CD4-positive, alpha-beta memory T cell (primary cell): ENCODE measurements around the gene PRSS1. TPM values are rescaled to one million over a fixed set of nuclear protein-coding genes. Genes with fewer than 3 reads are reported as not detected.

Experiments used
- CTCF ChIA-PET: fragments of 350-600 bp; sonication (Branson Sonifier 250); formaldehyde crosslinking; loops from one replicate; lab custom pipeline; 2021; ENCODE audit warnings: inconsistent platforms; ENCODE audit not compliant: partially characterized antibody; lab: Charles Lee
- POLR2A ChIA-PET: fragments of 350-600 bp; sonication (Branson Sonifier 250); formaldehyde crosslinking; loops from one replicate; lab custom pipeline; 2021; ENCODE audit not compliant: partially characterized antibody; lab: Charles Lee
- DNase-seq, 5 donors: peaks; one replicate each; pipeline versions ENCODE4 v3.0.0 to v3.0.0-alpha.2; 2020 to 2022; ENCODE audit warnings: mixed read lengths in 1 of 5
- H3K27ac ChIP-seq: one replicate; pipeline ENCODE4 v1.7.0; 2013; ENCODE audit warnings: low read depth, low read length
- H3K27me3 ChIP-seq: 2 replicates; pipeline ENCODE4 v1.7.0; 2013; ENCODE audit warnings: mild to moderate bottlenecking, low read length, moderate library complexity; ENCODE audit not compliant: insufficient read depth
- H3K36me3 ChIP-seq: 2 replicates; pipeline ENCODE4 v1.7.0; 2013; ENCODE audit warnings: mild to moderate bottlenecking, low read length, moderate library complexity; ENCODE audit not compliant: insufficient read depth
- H3K4me1 ChIP-seq: 2 replicates; pipeline ENCODE4 v1.7.0; 2013; ENCODE audit warnings: mild to moderate bottlenecking, low read length, moderate library complexity; ENCODE audit not compliant: insufficient read depth
- H3K4me3 ChIP-seq, 2 donors: one replicate each; pipeline ENCODE4 v1.7.0; 2013; ENCODE audit warnings: low read length in 2 of 2, mild to moderate bottlenecking in 1 of 2
- H3K9me3 ChIP-seq, 2 donors: one replicate each; pipeline ENCODE4 v1.7.0; 2013; ENCODE audit warnings: low read length in 2 of 2, control low read depth in 1 of 2; ENCODE audit not compliant: control insufficient read depth in 1 of 2
- H3K27ac Mint-ChIP-seq, 7 donors: one replicate each; pipeline ENCODE4 v1.8.0; 2020 to 2021; ENCODE audit warnings: mixed read lengths in 7 of 7, mild to moderate bottlenecking in 6 of 7, inconsistent platforms in 3 of 7, moderate library complexity in 3 of 7
- H3K27me3 Mint-ChIP-seq, 2 donors: one replicate each; pipeline ENCODE4 v1.8.0; 2020 to 2021; ENCODE audit warnings: mixed read lengths in 2 of 2
- H3K36me3 Mint-ChIP-seq, 2 donors: one replicate each; pipeline ENCODE4 v1.8.0; 2020 to 2021; ENCODE audit warnings: mixed read lengths in 2 of 2, inconsistent platforms in 1 of 2, mild to moderate bottlenecking in 1 of 2
- H3K4me1 Mint-ChIP-seq, 4 donors: one replicate each; pipeline ENCODE4 v1.8.0; 2020 to 2021; ENCODE audit warnings: mixed read lengths in 4 of 4, mild to moderate bottlenecking in 1 of 4
- H3K4me3 Mint-ChIP-seq, 8 donors: one replicate each; pipeline ENCODE4 v1.8.0; 2020 to 2021; ENCODE audit warnings: mixed read lengths in 8 of 8, mild to moderate bottlenecking in 7 of 8, moderate library complexity in 6 of 8, inconsistent platforms in 3 of 8
- H3K9me3 Mint-ChIP-seq, 8 donors: one replicate each; pipeline ENCODE4 v1.8.0; 2020 to 2021; ENCODE audit warnings: mixed read lengths in 8 of 8, mild to moderate bottlenecking in 5 of 8, inconsistent platforms in 3 of 8, moderate library complexity in 1 of 8
- intact Hi-C: fragments of 100-400 bp; cut with micrococcal nuclease; formaldehyde crosslinking; loops from one replicate; pipeline ENCODE4 v1.15.1; 2023
- polyA plus RNA-seq, 2 donors: library from polyadenylated mRNA; unstranded; fragments of 300-500 nt; fragmentation: Illumina TruSeq; gene quantifications; one replicate each; pipeline ENCODE4 v1.2.3, GENCODE V29; 2021
- total RNA-seq, 2 experiments: library from RNA; stranded (reverse); gene quantifications; one replicate each; pipeline ENCODE4 v1.2.3, GENCODE V29; 2021

PRSS1 gene
- total and polyA plus RNA-seq, 4 experiments from 2014 or later = 0.44 TPM; not detected in 3

DNA sequence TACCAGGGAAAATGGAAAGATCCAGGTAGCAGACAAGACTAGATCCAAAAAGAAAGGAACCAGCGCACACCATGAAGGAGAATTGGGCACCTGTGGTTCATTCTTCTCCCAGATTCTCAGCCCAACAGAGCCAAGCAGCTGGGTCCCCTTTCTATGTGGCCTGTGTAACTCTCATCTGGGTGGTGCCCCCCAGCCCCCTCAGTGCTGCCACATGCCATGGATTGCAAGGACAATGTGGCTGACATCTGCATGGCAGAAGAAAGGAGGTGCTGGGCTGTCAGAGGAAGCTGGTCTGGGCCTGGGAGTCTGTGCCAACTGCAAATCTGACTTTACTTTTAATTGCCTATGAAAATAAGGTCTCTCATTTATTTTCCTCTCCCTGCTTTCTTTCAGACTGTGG is 42.9 kb downstream of the PRSS1 start:
- POLR2A ChIA-PET = interaction anchor here (1.1 to 30.6 kb wide), 17 partner anchors 9 to 590 kb away, joined by 3 to 6843 read pairs (median 7); partner anchors contain the start of genes EPHB6 and ZYX
- Histone ChIP-seq H3K9me3 (no peaks in the 10 kb centered on the region), H3K27ac (peak overlapping the region; percentile 99), H3K4me1 (peaks cover 43% of the 10 kb centered on the region), H3K4me3 (peak overlapping the region in 1 of 2 donors; percentile 83), H3K36me3 (peaks cover 16% of the 10 kb centered on the region), H3K27me3 (no peaks in the 10 kb centered on the region)
- peaks cover 0 to 3% (median under 1%) of the 10 kb centered on the region in 8 donors for H3K9me3 Mint-ChIP-seq
- no peak for DNase-seq
- H3K36me3 Mint-ChIP-seq = peaks cover 68 to 76% of the 10 kb centered on the region in 2 donors
- H3K4me3 Mint-ChIP-seq = peak overlapping the region; percentile 78 to 100 (median 97)
- intact Hi-C loops = no loop called here
- H3K27me3 Mint-ChIP-seq = no peaks in the 10 kb centered on the region
- H3K27ac Mint-ChIP-seq = peak overlapping the region; percentile 95 to 100 (median 99)
- CTCF ChIA-PET = interaction anchor here (21.7 kb wide), 1 partner anchor 19 kb away, joined by 623 read pairs; no protein-coding TSS in a partner anchor
- H3K4me1 Mint-ChIP-seq = peaks cover 27 to 61% (median 40%) of the 10 kb centered on the region in 4 donors

- peaks cover 0 to 5% (median 1%) of the 10 kb centered on the region in 8 donors for H3K9me3 Mint-ChIP-seq
- peaks cover 43% of the 10 kb centered on the region for H3K4me1 ChIP-seq
- H3K36me3 Mint-ChIP-seq = peaks cover 67 to 75% of the 10 kb centered on the region in 2 donors
- ChIA-PET CTCF (interaction anchor here (21.7 kb wide), 1 partner anchor 18 kb away, joined by 623 read pairs; no protein-coding TSS in a partner anchor), POLR2A (interaction anchor here (0.8 to 31.0 kb wide), 16 partner anchors 4 to 589 kb away, joined by 3 to 6843 read pairs (median 6); partner anchors contain the start of genes EPHB6 and ZYX)
- peak overlapping the region; percentile 95 to 100 (median 99) for H3K27ac Mint-ChIP-seq
- no peak for DNase-seq
- peaks cover 27 to 62% (median 40%) of the 10 kb centered on the region in 4 donors for H3K4me1 Mint-ChIP-seq
- intact Hi-C loops = no loop called here
- H3K4me3 Mint-ChIP-seq = peak overlapping the region; percentile 73 to 100 (median 97)
- no peaks in the 10 kb centered on the region for H3K9me3 ChIP-seq
- peak overlapping the region; percentile 99 for H3K27ac ChIP-seq
- H3K27me3 ChIP-seq = no peaks in the 10 kb centered on the region
- H3K27me3 Mint-ChIP-seq = no peaks in the 10 kb centered on the region
- peak overlapping the region in 1 of 2 donors; percentile 83 for H3K4me3 ChIP-seq
- peaks cover 16% of the 10 kb centered on the region for H3K36me3 ChIP-seq
Observed at GRCh38 chr7:142792593-142792992, 43.3 kb downstream of the PRSS1 start.

DNA sequence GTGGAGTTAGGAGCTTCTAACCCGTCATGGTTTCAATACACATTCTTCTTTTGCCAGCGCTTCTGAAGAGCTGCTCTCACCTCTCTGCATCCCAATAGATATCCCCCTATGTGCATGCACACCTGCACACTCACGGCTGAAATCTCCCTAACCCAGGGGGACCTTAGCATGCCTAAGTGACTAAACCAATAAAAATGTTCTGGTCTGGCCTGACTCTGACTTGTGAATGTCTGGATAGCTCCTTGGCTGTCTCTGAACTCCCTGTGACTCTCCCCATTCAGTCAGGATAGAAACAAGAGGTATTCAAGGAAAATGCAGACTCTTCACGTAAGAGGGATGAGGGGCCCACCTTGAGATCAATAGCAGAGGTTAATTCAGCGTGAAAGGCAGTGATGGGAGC is 43.9 kb downstream of the PRSS1 start:
- no peaks in the 10 kb centered on the region for H3K9me3 ChIP-seq
- Mint-ChIP-seq H3K27me3 (no peaks in the 10 kb centered on the region), H3K4me1 (peaks cover 27 to 68% (median 40%) of the 10 kb centered on the region in 4 donors), H3K4me3 (peak overlapping the region; percentile 73 to 100 (median 97)), H3K9me3 (peaks cover 0 to 9% (median 2%) of the 10 kb centered on the region in 8 donors), H3K36me3 (peaks cover 67 to 78% of the 10 kb centered on the region in 2 donors), H3K27ac (peak overlapping the region; percentile 95 to 100 (median 99))
- POLR2A ChIA-PET = interaction anchor here (0.8 to 31.0 kb wide), 15 partner anchors 3 to 588 kb away, joined by 3 to 6843 read pairs (median 8); partner anchors contain the start of genes EPHB6 and ZYX
- H3K36me3 ChIP-seq = peaks cover 16% of the 10 kb centered on the region
- H3K4me3 ChIP-seq = no peak overlapping the region
- H3K27ac ChIP-seq = peak overlapping the region; percentile 99
- DNase-seq = peak in 1 of 5 donors; percentile 9
- intact Hi-C loops = no loop called here
- peaks cover 43% of the 10 kb centered on the region for H3K4me1 ChIP-seq
- no peaks in the 10 kb centered on the region for H3K27me3 ChIP-seq
- CTCF ChIA-PET = interaction anchor here (21.7 kb wide), 1 partner anchor 18 kb away, joined by 623 read pairs; no protein-coding TSS in a partner anchor

- H3K4me1 ChIP-seq = peaks cover 60% of the 10 kb centered on the region
Observed at GRCh38 chr7:142795339-142795863, 46.1 kb downstream of the PRSS1 start.

DNA sequence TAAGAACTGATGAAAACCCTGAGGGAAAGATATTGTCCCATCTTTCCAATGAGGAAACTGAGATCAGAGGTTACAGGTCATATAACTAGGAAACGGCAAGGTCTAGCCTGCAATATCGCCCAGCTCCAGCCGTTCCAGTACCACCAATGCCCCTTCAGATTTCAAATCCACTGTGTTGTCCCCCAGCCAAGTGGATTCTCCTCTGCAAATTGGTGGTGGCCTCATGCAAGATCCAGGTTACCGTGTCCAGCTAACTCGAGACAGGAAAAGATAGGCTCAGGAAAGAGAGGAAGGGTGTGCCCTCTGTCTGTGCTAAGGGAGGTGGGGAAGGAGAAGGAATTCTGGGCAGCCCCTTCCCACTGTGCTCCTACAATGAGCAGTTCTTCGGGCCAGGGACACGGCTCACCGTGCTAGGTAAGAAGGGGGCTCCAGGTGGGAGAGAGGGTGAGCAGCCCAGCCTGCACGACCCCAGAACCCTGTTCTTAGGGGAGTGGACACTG is 46.8 kb downstream of the PRSS1 start:
- DNase-seq = no peak
- intact Hi-C loops = loop anchor here (2.0 to 5.0 kb wide), 3 partner anchors 179 to 487 kb away; no protein-coding TSS in a partner anchor
- Histone ChIP-seq H3K27me3 (no peaks in the 10 kb centered on the region), H3K4me1 (peaks cover 67% of the 10 kb centered on the region), H3K36me3 (peaks cover 16% of the 10 kb centered on the region), H3K9me3 (no peaks in the 10 kb centered on the region), H3K27ac (peak overlapping the region; percentile 99), H3K4me3 (peak overlapping the region; percentile 40 to 84)
- H3K27ac Mint-ChIP-seq = peak overlapping the region; percentile 95 to 100 (median 99)
- CTCF ChIA-PET = interaction anchor here (1.4 to 21.7 kb wide), 4 partner anchors 10 to 492 kb away, joined by 4 to 623 read pairs (median 26); no protein-coding TSS in a partner anchor
- peaks cover 47 to 78% (median 63%) of the 10 kb centered on the region in 4 donors for H3K4me1 Mint-ChIP-seq
- H3K36me3 Mint-ChIP-seq = peaks cover 67 to 78% of the 10 kb centered on the region in 2 donors
- peak overlapping the region; percentile 93 to 100 (median 99) for H3K4me3 Mint-ChIP-seq
- POLR2A ChIA-PET = interaction anchor here (0.8 to 31.0 kb wide), 35 partner anchors 0 to 584 kb away, joined by 3 to 6843 read pairs (median 38); partner anchors contain the start of gene EPHB6
- H3K9me3 Mint-ChIP-seq = peaks cover 0 to 7% (median 0%) of the 10 kb centered on the region in 8 donors
- H3K27me3 Mint-ChIP-seq = no peaks in the 10 kb centered on the region

More at GRCh38 chr7:142795339-142795863, 46.1 kb downstream of the PRSS1 start:
- Mint-ChIP-seq H3K27me3 (no peaks in the 10 kb centered on the region), H3K9me3 (peaks cover 0 to 7% (median 0%) of the 10 kb centered on the region in 8 donors), H3K27ac (peak overlapping the region; percentile 95 to 100 (median 99)), H3K36me3 (peaks cover 67 to 78% of the 10 kb centered on the region in 2 donors), H3K4me3 (peak overlapping the region; percentile 93 to 100 (median 99)), H3K4me1 (peaks cover 42 to 77% (median 57%) of the 10 kb centered on the region in 4 donors)
- ChIA-PET POLR2A (interaction anchor here (0.7 to 31.0 kb wide), 28 partner anchors 1 to 585 kb away, joined by 3 to 6843 read pairs (median 42); partner anchors contain the start of gene EPHB6), CTCF (interaction anchor here (1.4 to 21.7 kb wide), 3 partner anchors 10 to 16 kb away, joined by 5 to 623 read pairs (median 47); no protein-coding TSS in a partner anchor)
- Histone ChIP-seq H3K27ac (peak overlapping the region; percentile 99), H3K4me3 (peak overlapping the region; percentile 40 to 84), H3K9me3 (no peaks in the 10 kb centered on the region), H3K36me3 (peaks cover 11% of the 10 kb centered on the region), H3K27me3 (no peaks in the 10 kb centered on the region)
- intact Hi-C loops = loop anchor here (5.0 kb wide), 2 partner anchors 178 to 258 kb away; no protein-coding TSS in a partner anchor
- peak; percentile 63 to 81 (median 70) for DNase-seq

DNA sequence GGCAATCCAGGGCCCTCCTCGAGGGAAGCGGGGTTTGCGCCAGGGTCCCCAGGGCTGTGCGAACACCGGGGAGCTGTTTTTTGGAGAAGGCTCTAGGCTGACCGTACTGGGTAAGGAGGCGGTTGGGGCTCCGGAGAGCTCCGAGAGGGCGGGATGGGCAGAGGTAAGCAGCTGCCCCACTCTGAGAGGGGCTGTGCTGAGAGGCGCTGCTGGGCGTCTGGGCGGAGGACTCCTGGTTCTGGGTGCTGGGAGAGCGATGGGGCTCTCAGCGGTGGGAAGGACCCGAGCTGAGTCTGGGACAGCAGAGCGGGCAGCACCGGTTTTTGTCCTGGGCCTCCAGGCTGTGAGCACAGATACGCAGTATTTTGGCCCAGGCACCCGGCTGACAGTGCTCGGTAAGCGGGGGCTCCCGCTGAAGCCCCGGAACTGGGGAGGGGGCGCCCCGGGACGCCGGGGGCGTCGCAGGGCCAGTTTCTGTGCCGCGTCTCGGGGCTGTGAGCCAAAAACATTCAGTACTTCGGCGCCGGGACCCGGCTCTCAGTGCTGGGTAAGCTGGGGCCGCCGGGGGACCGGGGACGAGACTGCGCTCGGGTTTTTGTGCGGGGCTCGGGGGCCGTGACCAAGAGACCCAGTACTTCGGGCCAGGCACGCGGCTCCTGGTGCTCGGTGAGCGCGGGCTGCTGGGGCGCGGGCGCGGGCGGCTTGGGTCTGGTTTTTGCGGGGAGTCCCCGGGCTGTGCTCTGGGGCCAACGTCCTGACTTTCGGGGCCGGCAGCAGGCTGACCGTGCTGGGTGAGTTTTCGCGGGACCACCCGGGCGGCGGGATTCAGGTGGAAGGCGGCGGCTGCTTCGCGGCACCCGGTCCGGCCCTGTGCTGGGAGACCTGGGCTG is 47.5 kb downstream of the PRSS1 start:
- Histone ChIP-seq H3K4me1 (peaks cover 68% of the 10 kb centered on the region), H3K27me3 (no peaks in the 10 kb centered on the region), H3K36me3 (peaks cover 16% of the 10 kb centered on the region), H3K9me3 (no peaks in the 10 kb centered on the region), H3K27ac (peak overlapping the region; percentile 99), H3K4me3 (peak overlapping the region; percentile 84 to 85)
- intact Hi-C loops = loop anchor here (2.0 to 5.0 kb wide), 3 partner anchors 179 to 488 kb away; no protein-coding TSS in a partner anchor
- peak in 2 of 5 donors; percentile 41 to 47 for DNase-seq
- ChIA-PET CTCF (interaction anchor here (0.8 to 21.7 kb wide), 7 partner anchors 11 to 493 kb away, joined by 3 to 623 read pairs (median 5); no protein-coding TSS in a partner anchor), POLR2A (interaction anchor here (0.7 to 31.0 kb wide), 59 partner anchors 0 to 583 kb away, joined by 3 to 6843 read pairs (median 10); partner anchors contain the start of gene EPHB6)
- no peaks in the 10 kb centered on the region for H3K27me3 Mint-ChIP-seq
- peaks cover 0 to 7% (median 0%) of the 10 kb centered on the region in 8 donors for H3K9me3 Mint-ChIP-seq
- peak overlapping the region; percentile 98 to 100 (median 100) for H3K27ac Mint-ChIP-seq
- peaks cover 49 to 78% (median 62%) of the 10 kb centered on the region in 4 donors for H3K4me1 Mint-ChIP-seq
- H3K36me3 Mint-ChIP-seq = peaks cover 69 to 77% of the 10 kb centered on the region in 2 donors
- peak overlapping the region; percentile 93 to 100 (median 99) for H3K4me3 Mint-ChIP-seq
